Putamen (tissue), 1 donor: Measurements from ENCODE around the gene HOXB5.

Experiments used
- DNase-seq: peaks from one replicate; pipeline ENCODE4 v3.0.0-alpha.2; 2016; ENCODE audit warnings: low spot score

Gene HOXB5

GRCh38 chr17:48593126-48593829, at the start of gene HOXB5:
Gene HOXB5 (minus strand): TSS chr17:48593779. CDS start chr17:48593682, 97 bp downstream.
- no peak for DNase-seq

- no peak for DNase-seq
Measured at GRCh38 chr17:48642843-48643696, 49.5 kb upstream of the HOXB5 start.

DNA sequence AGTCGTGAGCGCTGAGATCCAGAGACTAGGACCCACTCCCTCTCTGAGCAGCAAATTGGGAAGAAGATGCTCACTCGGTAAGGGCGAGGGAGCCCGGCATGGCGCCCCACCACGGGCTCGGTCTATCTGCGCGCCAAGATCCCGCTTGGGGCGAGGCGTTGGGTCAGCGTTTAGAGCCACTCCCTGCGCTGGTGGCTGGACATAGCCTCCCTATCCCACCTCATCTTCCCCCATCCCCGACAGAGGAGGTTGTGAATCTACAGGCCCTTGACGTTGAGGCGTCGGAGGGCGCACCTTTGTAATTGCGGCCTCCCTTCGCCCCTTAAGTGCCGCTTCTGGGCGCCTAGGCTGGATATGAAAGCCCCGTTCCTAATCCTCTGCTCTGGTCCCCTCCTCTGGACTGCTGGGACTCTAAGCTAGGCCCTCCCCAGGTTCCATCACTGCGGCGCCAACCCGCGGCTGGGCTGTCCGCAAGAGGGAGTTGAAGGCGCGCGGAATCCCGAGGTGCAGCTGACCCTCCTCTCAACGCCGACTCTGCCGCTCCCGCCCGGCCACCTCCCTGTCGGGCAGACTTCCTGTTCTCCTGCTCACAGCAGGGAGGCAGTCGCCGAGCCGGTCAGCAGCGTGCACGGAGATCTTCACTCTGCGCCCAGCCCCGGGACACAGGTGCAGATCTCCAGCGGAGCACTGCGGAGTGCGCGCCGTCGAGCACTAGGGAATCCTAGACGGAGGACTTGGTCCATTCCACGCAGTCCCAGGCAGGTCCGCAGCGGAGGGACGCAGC, 48.7 kb upstream of the HOXB5 start:
- no peak for DNase-seq

DNA sequence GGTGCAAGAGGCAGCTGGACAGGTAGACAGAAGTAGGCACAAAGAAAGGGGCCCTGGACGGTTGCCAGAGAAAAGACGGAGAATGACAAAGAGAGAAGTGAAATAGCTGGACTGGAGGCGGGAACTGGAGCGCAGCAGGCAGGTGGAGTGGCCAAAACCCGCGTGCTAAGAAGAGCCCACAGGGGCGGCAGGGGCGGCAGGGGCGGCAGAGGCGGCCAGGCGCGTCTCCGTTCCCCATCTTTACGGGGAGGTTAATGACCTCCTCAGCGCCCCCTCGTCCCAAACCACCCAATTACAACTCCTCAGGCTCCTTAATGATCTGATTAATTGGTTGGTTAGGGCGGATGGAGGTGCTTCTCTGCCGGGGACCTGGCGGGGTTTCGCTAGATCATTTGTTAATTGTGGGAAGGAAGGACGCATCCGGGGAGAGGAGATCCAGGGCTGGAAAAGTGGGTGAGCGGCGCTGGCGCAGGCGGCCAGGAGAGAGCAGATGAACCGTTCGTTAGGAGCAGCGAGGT, 48.0 kb upstream of the HOXB5 start:
- no peak for DNase-seq

- no peak for DNase-seq
Measured at GRCh38 chr17:48640858-48641180, 47.2 kb upstream of the HOXB5 start.

DNA sequence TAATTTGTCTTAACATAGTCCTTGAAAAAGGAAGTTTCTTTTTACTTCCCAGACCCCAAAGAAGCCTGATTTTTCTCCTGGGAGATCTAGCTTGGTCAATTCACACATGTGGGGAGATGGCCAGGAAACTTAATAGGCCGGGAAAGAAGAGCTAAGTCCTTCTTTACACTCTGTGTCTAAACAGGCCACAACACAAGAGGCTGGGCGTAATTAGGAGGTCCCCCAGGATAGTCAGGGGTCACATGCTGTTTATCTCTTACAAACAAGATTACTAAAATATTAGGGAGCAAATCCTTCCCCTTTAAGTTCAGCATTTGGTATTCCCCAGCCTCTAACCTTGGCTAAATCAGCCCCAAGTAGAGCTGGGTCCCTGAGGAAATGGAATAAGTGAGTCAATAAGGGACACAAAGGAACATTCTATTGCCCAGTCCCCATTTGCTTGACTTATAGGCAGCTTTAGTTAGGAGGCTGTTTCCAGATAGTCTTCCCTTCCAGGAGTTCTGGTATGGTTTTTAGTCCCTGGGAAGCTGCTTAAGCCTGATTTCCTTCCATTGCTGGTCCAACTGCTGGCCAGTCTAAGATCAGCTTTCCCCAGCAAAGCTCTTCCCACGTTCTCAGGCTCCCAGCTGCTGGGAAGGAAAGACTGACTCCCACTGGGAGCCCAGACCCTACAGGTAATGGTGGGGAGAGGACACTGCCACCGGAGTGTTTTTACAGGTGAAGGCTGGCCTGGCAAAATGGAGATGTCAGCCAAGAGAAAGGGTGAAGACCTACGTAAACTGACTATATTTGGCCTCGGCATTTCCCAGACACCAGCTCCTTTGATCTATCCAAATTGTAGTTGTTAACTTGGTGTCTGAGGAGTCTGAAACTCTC, 46.6 kb upstream of the HOXB5 start:
- no peak for DNase-seq

- DNase-seq, result no peak
Measured at GRCh38 chr17:48639136-48639535, 45.6 kb upstream of the HOXB5 start.

- no peak for DNase-seq
Measured at GRCh38 chr17:48637323-48638260, 44.0 kb upstream of the HOXB5 start.

DNA sequence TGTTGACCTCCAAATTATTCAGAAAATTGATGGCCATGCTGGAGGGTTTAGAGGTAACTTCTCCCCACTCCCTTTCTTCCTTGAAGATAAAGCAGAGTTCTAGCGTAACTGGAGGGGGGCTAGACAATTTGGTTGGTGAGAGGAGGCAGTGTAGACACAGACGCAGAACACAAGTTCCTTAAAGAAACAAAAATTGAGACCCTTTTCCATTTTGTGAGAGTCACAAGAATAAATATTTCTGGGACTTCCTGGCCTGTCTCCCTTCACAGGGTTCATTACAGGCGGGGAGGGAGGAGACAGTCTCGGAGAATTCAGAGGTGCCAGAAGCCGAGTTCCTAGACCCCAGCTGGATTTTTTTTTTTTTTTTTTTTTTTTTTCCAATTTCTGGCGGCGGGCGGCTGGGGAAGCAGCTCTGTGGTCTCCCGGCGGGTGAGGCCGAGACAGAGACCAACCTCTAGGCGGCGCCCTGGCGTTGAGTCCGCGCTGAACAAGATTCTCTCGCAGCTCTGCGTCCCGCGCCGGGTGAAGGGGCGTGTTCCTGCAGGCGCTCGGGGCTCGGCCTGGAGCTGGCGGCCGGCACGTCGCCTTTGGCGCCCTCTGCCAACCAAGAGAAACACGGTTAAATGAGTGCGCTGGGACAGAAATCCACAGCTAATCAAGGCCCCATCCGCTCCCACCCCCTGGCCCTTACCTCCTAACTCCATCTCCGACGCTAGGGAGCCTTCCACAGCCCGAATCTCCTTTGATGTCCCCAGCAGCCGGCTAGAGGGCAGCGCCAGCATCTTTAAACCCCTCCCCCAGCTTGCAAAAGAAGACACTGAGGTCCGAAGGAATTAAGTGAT, 42.8 kb upstream of the HOXB5 start:
- DNase-seq, result no peak

DNA sequence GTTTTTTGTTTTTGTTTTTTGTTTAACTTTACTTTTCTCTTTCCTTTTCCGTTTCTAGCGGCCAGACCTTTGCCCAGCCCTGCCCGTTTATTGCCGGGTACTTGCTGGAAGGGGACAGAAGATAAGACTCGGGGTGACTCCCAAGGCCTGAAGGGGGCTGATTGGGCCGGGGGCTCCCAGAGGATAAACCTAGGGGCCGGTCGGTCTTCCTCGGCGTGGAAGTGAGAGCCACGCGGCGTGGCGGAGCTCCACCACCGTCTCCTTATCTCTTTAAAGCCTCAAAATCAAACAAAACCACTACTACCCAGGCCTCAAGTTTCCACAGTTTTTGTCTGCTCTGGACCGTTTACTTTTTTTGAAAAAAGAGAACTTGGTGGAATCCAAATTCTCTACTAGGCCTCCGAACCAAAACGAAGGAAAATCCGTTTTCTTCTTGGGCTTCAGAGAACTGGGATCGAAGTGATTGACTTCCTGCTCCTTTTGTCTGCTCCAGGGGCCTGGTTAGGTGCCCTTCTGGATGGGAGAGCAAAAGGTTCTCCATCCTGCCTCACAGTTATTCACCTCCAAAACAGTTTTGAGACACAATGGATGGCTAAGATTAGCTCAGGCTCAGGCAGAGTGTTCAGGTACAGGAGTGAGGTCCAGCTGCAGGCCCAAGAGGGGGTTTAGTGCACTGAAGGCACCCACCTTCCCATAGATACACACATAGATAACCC, 41.1 kb upstream of the HOXB5 start:
- DNase-seq, result no peak

DNA sequence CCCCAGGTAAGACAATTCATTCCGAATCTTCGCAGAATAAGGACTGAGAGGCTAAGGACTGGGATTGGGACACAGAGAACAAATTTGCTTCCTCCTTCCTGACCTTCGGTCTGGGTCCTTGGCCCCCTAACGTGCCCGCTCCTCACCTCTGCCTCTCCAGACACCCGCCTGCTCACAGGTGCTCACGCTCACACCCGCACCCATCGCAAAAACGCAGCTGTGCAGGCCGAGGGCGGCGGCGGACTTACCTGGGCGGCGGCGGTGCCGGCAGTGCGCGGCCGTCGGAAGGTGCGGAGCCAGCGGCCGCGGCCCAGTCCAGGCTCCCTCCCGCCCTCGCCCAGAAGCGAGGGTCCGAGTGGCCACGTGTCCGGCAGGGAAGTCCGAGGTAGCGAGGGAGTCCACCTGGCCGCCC, 39.7 kb upstream of the HOXB5 start:
- no peak for DNase-seq

DNA sequence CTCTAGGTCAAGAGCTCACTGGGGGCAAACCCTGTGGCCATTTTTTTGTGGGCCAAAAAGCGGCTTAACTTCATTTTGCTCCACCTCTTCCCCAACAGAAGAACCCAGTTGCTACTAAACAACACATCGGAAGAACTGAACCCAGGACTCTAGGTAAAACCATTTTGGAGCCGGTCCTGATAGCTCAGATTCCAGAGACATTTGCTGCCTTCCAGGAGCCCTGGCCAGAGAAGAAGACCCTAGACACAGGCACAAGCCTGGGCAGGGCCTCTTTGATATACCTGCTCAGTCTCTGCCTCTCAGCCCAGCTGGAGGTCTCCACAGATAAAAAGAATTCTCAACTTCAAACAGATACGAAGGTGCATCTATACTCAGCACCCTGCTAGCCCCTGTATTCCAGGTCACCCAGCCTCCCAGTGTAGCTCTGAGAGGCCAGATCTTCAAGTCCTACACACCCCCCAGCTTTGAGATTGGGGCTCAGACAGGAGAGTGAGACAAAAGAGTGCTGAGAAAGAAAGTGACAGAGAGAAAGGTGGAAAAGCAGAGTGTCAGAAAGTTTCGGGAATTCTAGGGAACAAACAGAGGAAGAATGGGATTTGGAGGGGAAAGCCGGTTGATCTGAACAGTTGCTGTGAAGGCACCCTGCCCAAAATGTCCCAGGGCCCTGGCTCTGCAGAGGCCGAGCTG, 39.1 kb upstream of the HOXB5 start:
- DNase-seq, result no peak

DNA sequence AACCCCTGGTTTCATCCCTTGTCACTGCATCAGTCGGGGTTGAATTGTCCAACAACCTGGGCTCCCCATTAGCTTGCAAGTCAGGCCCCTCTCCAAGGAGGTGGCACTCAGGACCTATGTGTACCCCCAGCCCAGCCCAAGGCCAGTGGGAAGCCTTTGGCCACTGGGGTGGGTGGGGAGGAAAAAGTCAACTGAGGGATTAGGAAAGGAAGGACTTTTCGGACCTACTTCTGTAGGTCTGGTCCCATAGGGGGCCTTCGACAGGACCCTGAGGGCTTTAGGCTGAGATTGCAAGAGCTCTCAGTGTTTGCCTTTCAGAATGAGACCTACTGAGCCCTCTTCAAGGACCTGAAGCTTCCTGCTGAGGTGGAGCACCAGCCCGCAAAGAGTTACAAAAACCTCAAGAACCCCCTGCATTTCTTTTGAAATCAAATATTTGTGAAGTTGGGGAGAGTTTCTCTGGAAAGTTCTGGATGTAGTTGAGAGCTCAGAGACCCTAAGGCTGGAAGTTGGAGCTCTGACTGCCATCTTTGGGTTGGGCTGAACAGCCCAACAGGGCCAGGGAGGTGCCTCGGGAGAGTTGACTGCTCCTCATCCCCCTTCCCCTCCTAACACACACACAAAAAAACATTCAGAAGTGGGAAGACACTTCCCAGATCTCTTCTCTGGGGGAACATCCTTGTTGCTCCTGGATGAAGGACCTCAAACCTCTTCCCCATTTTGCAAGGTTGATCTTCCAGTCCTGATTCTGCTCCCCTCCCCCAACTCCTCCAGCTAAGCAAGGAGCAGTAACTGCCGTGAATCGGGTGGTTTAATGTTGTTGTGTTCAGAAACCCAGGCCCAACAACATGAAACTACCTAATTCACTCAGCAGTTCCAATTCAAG, 38.4 kb upstream of the HOXB5 start:
- DNase-seq, result no peak

DNA sequence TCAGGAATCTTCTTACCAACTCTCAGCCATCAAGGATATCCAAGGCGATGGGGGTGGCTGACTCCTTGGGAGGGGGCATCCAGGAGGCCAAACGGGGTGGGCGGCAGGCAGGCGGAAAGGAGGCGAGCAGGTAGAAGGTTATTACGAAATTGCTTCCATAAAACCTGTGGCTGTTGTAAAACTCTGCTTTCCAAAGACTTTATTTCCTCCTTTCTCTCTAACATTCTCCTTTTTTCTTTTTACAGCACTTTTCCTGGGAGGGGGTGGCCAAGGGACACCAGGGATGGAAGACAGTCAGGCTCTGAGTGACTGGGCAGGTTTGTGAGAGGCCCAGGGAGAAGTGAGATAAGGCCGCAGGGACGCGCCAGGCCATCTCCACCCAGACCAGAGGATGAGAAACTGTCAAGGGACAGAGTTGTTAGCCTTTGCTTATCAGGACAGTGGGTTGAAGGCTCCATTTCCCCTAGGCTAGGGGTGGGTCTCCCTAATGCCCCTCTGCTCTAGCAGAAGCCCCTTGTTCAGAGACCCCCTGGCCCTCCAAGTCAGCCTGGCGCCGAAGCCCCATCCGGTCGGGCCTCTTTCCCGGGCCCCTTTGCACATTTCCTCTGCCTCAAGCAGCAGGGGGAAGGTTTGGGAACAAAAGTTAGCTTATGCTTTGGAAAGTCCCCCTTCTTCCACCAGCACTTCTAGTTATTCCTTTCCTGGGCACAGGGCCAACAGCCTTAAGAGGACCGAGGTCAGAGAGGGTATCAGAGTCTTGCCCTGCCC, 37.5 kb upstream of the HOXB5 start:
- no peak for DNase-seq

GRCh38 chr17:48630009-48630924, 36.7 kb upstream of the HOXB5 start:
- DNase-seq, result no peak
